Central memory CD8-positive, alpha-beta T cell (primary cell): Measurements from ENCODE around the gene WDR5.

ENCODE experiments used
- ATAC-seq: fragments of 150-1000 bp; cut with Tn5 transposase; replicated peaks from 2 replicates; pipeline ENCODE4 v1.10.0; 2022; ENCODE audit warnings: mild to moderate bottlenecking, moderate FRiP score, moderate number of reproducible peaks; ENCODE audit not compliant: poor library complexity, severe bottlenecking; ENCODE audit errors: extremely low read depth
- DNase-seq, 2 donors: peaks; one replicate each; pipeline ENCODE4 v3.0.0; 2021; ENCODE audit warnings: low spot score in 2 of 2
- H3K27ac Mint-ChIP-seq: one replicate; pipeline ENCODE4 v1.8.0; 2022; ENCODE audit warnings: low read depth, mild to moderate bottlenecking, moderate library complexity, mixed read lengths
- H3K27me3 Mint-ChIP-seq: one replicate; pipeline ENCODE4 v1.8.0; 2022; ENCODE audit warnings: mixed read lengths
- H3K36me3 Mint-ChIP-seq: one replicate; pipeline ENCODE4 v1.8.0; 2022; ENCODE audit warnings: mild to moderate bottlenecking, moderate library complexity, mixed read lengths; ENCODE audit not compliant: insufficient read depth
- H3K4me1 Mint-ChIP-seq: one replicate; pipeline ENCODE4 v1.8.0; 2022; ENCODE audit warnings: mixed read lengths
- H3K4me3 Mint-ChIP-seq: one replicate; pipeline ENCODE4 v1.8.0; 2022; ENCODE audit warnings: mild to moderate bottlenecking, moderate library complexity, mixed read lengths
- H3K9me3 Mint-ChIP-seq: one replicate; pipeline ENCODE4 v1.8.0; 2022; ENCODE audit warnings: mixed read lengths

WDR5 gene

DNA sequence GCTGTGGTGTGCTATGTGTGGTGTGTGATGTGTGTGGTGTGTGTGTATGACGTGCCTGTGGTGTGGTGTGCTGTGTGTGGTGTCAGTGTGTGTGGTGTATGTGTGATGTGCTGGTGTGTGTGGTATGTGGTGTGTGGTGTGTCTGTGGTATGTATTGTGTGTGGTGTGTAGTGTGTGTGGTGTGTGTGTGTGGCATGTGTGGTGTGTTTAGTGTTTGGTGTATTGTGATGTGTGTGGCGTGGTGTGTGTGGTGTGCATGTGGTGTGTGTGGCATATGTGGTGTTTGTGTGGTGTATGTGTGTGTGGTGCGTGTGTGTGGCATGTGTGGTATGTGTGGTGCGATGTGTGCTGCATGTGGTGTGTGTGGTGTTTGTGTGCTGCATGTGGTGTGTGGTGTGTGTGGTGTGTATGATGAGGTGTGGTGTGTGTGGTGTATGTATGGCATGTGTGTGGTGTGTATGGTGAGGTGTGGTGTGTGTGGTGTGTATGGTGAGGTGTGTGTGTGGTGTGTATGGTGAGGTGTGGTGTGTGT, 46.7 kb downstream of the WDR5 start:
- no peaks in the 10 kb centered on the region for H3K27me3 Mint-ChIP-seq
- H3K4me1 Mint-ChIP-seq: peaks cover 52% of the 10 kb centered on the region
- peak overlapping the region; percentile 88 for H3K27ac Mint-ChIP-seq
- H3K9me3 Mint-ChIP-seq: peaks cover 6% of the 10 kb centered on the region
- DNase-seq (no peak), ATAC-seq (no peak)
- H3K4me3 Mint-ChIP-seq: peak overlapping the region; percentile 34
- H3K36me3 Mint-ChIP-seq: peaks cover 19% of the 10 kb centered on the region

DNA sequence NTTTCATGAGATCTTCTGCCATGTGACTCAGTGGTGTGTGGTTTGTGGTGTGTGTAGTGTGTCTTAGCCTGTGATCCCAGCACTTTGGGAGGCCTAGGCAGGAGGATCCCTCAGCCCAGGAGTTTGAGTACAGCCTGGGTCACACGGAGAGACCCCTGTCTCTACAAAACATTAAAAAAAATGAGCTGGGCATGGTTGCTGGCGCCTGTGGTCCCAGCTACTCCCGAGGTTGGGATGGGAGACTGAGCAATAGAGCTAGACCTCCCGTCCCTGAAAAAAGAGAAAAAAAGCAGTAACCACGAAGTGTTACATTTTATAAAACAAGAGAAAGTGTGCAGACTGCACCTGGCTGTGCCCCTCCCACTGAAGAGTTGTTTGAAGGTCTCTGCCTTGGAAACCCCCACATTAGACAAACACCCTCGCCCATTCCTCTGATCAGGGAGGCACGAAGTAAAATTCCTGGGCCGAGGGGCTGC, 49.7 kb downstream of the WDR5 start:
- Mint-ChIP-seq H3K27me3 (no peaks in the 10 kb centered on the region), H3K27ac (peak overlapping the region; percentile 63), H3K4me1 (peaks cover 33% of the 10 kb centered on the region), H3K4me3 (peak overlapping the region; percentile 40), H3K9me3 (peaks cover 6% of the 10 kb centered on the region), H3K36me3 (peaks cover 17% of the 10 kb centered on the region)
- ATAC-seq (peak; percentile 72), DNase-seq (no peak)

DNA sequence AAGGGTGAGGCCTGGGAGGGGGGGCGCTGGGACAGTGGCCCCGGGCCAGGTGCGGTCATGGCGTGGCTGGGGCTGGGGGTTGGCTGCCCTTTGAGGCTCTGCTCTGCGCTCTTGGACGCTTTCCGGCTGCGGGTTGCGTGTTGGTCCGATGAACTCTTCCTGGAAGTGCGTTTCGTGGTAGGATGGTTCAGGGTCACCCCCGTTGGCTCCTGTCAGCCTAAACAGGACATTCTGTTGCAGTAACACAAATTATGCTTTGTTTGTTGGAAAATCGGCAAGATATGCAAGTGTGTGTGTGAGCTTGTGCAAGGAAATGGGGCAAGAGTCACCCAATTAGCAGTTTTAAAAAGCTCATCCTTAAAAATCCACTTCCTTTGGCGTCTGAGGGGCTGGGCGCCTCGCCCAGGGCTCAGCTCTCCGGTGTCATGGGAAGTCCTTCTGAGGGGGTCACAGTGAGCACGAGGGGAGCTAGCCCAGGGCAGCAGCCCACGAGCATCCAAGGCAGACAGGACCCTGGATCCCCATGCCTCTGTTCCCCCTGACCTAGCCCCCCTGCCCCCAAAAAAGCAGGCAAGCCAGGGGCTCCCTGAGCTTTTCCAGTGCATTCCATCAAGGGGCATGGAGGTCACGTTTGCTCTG, 50.7 kb downstream of the WDR5 start:
- no peak for ATAC-seq
- Mint-ChIP-seq H3K4me1 (peaks cover 23% of the 10 kb centered on the region), H3K4me3 (no peak overlapping the region), H3K9me3 (peaks cover 6% of the 10 kb centered on the region), H3K27ac (no peak overlapping the region), H3K36me3 (peaks cover 17% of the 10 kb centered on the region), H3K27me3 (no peaks in the 10 kb centered on the region)
- DNase-seq: no peak

DNA sequence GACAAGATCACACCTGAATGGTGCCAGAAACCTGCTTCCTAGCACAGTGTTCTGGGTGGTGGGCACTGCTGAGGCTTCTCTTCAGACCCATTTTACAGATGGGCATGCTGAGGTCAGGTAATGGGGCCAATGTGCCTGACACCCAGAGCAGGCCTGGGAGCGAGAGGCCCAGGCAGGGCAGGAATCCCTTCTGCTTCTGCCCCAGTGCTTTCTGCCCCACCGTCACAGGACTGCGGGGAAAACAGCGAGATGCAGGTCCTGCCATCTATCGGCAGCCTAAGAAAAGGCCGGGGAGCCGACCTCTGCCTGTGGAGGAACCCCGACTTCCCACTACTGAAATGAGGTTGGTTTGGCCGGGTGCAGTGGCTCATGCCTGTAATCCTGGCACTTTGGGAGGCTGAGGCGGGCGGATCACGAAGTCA, 51.2 kb downstream of the WDR5 start:
- Mint-ChIP-seq H3K36me3 (peaks cover 16% of the 10 kb centered on the region), H3K4me1 (peaks cover 18% of the 10 kb centered on the region), H3K27ac (no peak overlapping the region), H3K27me3 (no peaks in the 10 kb centered on the region), H3K4me3 (no peak overlapping the region), H3K9me3 (peaks cover 6% of the 10 kb centered on the region)
- DNase-seq (no peak), ATAC-seq (no peak)

DNA sequence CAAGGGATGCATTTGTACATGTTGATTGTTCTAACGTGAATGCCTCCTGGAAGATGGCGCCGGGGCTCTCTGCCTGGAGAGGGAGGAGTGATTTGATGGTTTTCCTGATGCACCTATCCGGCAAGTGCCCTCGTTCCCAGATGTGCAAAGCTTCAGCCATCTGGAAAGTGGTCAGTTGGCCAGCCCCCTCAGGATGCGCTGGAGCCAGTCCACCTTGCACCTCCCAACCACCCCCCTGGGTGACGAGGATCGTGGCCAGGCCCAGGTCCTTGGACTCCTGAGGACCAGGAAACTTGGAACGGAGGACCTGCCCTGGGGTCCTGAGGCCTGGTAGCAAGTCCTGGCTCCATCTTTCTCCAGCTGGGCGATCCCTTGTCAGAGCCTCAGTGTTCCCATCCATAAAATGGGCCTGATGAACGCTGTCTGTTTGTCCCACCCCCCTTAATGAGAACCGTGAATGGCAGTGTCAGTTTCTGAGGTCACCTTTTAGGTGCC, 52.1 kb downstream of the WDR5 start:
- no peaks in the 10 kb centered on the region for H3K27me3 Mint-ChIP-seq
- no peak overlapping the region for H3K27ac Mint-ChIP-seq
- no peak for ATAC-seq
- no peak for DNase-seq
- H3K9me3 Mint-ChIP-seq: no peaks in the 10 kb centered on the region
- peaks cover 10% of the 10 kb centered on the region for H3K4me1 Mint-ChIP-seq
- H3K4me3 Mint-ChIP-seq: no peak overlapping the region
- H3K36me3 Mint-ChIP-seq: peaks cover 8% of the 10 kb centered on the region

DNA sequence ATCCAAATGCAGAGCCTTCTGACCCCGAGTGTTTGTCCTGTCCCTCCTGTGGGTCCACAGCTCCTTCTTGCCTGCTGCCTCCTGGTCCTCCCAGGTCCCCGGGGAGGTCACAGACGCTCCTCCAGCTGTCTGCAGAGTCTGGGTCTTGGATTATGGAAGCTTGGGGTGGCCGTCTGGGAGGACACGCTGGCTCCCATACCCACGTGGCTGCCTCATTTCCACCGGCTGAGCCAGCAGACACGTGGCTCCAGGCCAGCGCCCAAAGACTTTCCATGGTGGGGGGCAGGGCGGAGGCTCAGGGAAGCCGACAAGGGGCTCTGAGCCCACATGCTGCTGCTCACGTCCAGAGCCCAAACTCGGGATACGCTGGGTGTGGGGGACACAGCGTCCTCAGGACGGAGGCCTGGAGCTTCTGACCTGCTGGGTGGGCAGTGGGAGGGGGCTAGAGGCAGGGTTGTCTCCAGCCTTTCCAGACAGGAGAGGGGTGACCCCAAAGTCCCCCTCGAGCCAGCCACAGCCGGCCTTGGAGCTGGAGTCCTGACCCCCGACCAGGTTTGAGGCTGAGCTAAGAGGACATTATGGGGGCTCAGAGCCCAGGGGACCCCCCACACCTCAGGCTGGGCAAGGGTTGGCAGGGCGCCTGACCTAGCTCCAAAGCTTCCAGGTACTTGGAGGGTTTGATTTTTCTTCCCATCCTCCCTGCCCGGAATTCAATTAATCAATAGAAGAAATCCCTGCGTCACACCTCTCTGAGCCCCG, 52.7 kb downstream of the WDR5 start:
- Mint-ChIP-seq H3K4me1 (peaks cover 8% of the 10 kb centered on the region), H3K4me3 (no peak overlapping the region), H3K36me3 (peaks cover 8% of the 10 kb centered on the region), H3K27ac (no peak overlapping the region), H3K27me3 (no peaks in the 10 kb centered on the region), H3K9me3 (no peaks in the 10 kb centered on the region)
- ATAC-seq: no peak
- no peak for DNase-seq

- H3K9me3 Mint-ChIP-seq: no peaks in the 10 kb centered on the region
- DNase-seq (no peak), ATAC-seq (no peak)
- peaks cover 8% of the 10 kb centered on the region for H3K4me1 Mint-ChIP-seq
- no peak overlapping the region for H3K27ac Mint-ChIP-seq
- H3K27me3 Mint-ChIP-seq: no peaks in the 10 kb centered on the region
- no peak overlapping the region for H3K4me3 Mint-ChIP-seq
- H3K36me3 Mint-ChIP-seq: peaks cover 8% of the 10 kb centered on the region
These were observed 53.2 kb downstream of the WDR5 start for GRCh38 chr9:134189145-134189469.

DNA sequence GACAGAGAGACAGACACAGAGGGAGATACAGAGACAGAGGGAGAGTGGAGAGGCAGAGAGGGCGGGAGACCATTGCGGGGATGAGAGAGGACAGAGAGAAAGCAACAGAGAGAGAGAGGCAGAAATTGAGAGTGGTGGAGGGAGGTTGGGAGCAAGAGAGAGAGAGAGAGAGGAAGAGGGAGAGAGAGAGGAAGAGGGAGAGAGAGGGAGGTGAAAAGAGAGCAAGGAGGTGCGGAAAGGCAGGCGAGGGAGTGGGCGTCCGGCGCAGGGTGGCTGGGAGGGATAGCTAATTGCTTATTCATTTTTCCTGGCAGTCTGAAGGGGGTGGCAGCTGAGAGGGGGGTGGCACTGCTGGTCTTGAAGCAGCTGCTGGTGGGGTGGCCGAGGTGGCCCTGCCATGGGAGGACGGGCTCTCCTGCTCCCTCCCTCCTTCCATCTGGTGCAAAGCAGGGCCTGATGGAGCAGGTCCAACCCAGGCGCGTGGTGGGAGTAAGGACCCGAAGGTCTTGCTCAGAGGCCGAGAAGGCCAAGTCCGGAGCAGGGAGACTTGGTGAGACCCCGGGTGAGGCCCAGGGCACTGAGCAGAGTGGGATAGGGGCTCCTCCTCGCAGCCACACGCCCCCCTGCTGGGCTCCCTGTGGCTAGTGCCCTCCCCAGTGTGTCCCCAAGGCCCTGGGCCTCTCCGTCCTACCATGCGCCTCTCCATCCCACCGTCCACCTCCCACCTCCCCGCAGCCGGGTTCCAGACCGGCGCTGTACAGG, 53.8 kb downstream of the WDR5 start:
- ATAC-seq (no peak), DNase-seq (no peak)
- no peaks in the 10 kb centered on the region for H3K9me3 Mint-ChIP-seq
- no peaks in the 10 kb centered on the region for H3K27me3 Mint-ChIP-seq
- H3K27ac Mint-ChIP-seq: no peak overlapping the region
- peaks cover 8% of the 10 kb centered on the region for H3K4me1 Mint-ChIP-seq
- no peak overlapping the region for H3K4me3 Mint-ChIP-seq
- H3K36me3 Mint-ChIP-seq: peaks cover 8% of the 10 kb centered on the region

DNA sequence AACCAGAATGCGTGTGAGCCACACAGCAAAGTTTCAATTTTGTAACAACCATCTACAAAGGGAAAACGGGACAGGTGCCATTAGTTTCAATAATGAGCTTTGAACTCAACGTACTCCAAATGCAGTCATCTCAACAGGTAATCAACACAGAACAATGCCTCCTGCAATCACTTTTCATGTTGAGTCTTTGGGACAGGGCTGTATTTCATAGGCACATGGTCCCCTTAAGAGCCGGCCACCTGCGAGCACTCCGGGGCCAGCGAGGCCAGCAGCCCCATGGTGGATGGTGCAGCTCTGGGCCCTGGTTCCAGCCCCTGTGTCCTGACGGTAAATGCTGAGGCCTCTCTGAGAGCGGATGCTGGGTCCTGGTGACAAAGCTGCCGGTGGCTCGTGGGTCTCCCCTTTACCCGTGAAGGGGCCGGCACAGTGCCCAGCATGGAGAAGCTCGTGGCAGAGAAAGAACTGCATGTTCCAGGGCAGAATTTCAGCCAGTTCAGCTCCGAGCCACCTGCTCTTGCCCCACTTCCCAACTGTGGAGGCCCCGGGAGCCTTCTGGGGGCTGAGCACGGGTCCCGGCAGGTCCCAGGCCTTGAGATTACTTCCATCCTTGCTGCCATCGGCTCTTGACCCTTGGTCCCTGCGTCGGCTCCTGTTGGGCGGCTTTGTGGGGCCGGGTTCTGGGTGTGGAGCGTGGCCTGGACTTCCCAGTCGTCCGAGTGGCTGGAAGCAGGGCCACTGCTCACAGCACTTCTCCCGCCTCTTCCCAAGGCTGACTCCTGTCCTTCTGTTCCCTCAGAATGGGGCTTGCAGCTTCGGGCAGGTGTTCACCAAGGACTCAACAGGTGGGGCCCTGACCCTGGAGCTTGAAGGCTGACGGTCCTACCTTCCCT, 54.6 kb downstream of the WDR5 start:
- H3K4me1 Mint-ChIP-seq: peaks cover 8% of the 10 kb centered on the region
- no peaks in the 10 kb centered on the region for H3K27me3 Mint-ChIP-seq
- H3K9me3 Mint-ChIP-seq: no peaks in the 10 kb centered on the region
- H3K27ac Mint-ChIP-seq: no peak overlapping the region
- DNase-seq (no peak), ATAC-seq (no peak)
- no peak overlapping the region for H3K4me3 Mint-ChIP-seq
- H3K36me3 Mint-ChIP-seq: peaks cover 7% of the 10 kb centered on the region

- Mint-ChIP-seq H3K36me3 (peaks cover 2% of the 10 kb centered on the region), H3K27ac (no peak overlapping the region), H3K4me1 (peaks cover 7% of the 10 kb centered on the region), H3K27me3 (no peaks in the 10 kb centered on the region), H3K4me3 (no peak overlapping the region), H3K9me3 (no peaks in the 10 kb centered on the region)
- DNase-seq: no peak
- no peak for ATAC-seq
These were observed 55.8 kb downstream of the WDR5 start for GRCh38 chr9:134191455-134192209.

- Mint-ChIP-seq H3K9me3 (no peaks in the 10 kb centered on the region), H3K4me1 (peaks cover 12% of the 10 kb centered on the region), H3K4me3 (no peak overlapping the region), H3K27ac (no peak overlapping the region), H3K27me3 (no peaks in the 10 kb centered on the region), H3K36me3 (peaks cover 2% of the 10 kb centered on the region)
- ATAC-seq: no peak
- no peak for DNase-seq
These were observed 56.5 kb downstream of the WDR5 start for GRCh38 chr9:134192311-134192950.
